ELR (cell line): ENCODE measurements around the gene NPIPA1.
"Not testable (repeated sequence)": the region's sequence is repeated elsewhere in the genome, so short reads cannot be mapped to it uniquely, and the experiment has no call there.

Experiments used
- DNase-seq: peaks from one replicate; pipeline ENCODE4 v3.0.0-alpha.2; 2015; ENCODE audit warnings: low read depth

The NPIPA1 gene

DNA sequence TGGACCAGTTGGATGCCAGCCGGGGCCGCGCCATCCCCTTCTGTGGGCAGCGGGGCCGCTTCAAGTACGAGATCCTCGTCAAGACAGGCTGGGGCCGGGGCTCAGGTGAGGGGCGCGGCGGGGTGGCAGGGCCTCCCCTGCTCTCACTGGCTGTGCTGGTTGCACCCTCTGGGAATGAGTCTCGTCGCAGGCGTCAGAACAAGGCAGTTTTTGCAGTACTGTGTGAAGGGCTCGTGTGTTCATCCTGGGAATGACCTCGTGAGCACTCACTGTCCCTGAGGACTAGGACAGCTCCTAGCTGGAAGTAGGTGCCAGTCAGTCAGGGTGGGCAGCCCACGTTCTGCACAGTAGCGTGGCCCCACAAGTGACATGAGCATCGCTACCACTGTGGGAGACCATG is 6.3 kb upstream of the NPIPA1 start:
- DNase-seq, result not testable (repeated sequence)

DNA sequence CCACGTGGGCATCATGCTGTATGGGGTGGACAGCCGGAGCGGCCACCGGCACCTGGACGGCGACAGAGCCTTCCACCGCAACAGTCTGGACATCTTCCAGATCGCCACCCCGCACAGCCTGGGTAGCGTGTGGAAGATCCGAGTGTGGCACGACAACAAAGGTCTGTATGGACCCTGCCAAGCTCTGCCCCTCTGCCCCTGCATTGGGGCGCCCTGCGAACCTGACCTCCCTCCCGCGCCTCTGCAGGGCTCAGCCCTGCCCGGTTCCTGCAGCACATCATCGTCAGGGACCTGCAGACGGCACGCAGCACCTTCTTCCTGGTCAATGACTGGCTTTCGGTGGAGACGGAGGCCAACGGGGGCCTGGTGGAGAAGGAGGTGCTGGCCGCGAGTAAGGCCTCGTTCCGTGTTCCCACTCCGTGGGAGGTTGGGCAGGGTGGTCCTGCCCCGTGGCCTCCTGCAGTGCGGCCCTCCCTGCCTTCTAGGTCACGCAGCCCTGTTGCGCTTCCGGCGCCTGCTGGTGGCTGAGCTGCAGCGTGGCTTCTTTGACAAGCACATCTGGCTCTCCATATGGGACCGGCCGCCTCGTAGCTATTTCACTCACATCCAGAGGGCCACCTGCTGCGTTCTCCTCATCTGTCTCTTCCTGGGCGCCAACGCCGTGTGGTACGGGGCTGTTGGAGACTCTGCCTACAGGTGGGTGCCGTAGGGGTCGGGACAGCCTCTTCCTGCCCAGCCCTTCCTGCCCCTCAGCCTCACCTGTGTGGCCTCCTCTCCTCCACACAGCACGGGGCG is 4.5 kb upstream of the NPIPA1 start:
- DNase-seq, result not testable (repeated sequence)

DNA sequence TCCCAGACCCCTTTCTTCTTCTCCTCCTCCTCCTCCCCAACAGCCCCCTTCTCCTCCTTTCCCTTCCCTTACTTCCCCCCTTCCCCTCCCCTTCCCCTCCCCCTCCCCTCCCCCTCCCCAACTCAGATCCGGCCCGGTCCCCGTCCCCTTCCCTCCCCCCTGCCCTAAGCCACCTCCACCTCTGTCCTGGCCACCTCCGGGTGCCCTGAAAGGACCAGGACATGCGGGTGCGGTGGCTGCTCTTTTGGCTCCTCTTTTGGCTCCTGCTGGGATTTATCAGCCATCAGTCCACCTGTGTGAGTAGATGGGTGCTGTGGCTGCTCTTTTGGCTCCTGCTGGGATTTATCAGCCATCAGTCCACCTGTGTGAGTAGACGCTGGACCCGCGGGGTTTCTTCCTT is 751 bp downstream of the NPIPA1 start:
- not testable (repeated sequence) for DNase-seq

DNA sequence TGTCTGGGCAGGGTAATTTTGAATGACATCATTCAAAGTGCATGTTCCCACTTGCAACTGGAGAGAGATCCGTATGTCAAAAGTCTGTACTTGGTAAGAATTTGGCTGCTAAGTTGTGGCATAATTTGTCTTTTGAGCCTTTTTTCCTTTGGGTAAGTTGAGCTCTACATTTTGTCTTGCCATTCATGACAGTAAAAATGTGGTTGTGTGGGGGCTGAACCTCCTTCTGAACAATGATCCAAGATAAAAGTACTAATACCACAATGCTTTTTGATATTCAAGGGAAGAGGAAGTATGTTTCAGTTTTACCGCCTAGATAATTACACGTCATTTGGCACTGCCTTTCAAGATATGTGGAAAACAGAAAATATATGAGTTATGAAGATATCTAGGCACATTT is 5.4 kb downstream of the NPIPA1 start:
- not testable (repeated sequence) for DNase-seq

DNA sequence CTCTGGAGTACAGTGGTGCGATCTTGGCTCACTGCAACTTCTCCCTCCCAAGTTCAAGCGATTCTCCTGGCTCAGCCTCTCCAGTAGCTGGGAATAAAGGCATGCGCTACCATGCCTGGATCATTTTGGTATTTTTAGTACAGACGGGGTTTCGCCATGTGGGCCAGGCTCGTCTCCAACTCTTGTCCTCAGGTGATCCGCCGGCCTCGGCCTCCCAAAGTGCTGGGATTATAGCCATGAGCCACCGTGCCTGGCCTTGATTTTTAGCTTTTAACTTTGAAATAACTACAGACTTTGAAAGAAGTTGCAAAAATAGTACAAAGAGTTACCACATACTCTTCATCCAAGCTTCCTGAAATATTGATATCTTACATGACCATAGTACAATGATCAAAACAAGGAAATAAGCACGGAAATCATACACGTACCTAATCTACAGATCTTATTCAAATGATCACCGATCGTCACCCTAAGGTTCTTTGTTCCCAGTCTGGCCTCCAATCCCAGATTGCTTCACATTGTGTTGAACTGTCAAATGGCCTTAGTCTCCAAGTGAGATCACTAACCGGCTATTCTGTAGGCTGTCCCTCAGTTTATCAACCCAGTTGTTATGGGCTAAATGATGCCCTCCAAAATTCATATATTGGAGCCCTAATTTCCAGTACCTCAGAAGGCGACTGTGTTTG is 18.4 kb downstream of the NPIPA1 start:
- DNase-seq, result no peak

DNA sequence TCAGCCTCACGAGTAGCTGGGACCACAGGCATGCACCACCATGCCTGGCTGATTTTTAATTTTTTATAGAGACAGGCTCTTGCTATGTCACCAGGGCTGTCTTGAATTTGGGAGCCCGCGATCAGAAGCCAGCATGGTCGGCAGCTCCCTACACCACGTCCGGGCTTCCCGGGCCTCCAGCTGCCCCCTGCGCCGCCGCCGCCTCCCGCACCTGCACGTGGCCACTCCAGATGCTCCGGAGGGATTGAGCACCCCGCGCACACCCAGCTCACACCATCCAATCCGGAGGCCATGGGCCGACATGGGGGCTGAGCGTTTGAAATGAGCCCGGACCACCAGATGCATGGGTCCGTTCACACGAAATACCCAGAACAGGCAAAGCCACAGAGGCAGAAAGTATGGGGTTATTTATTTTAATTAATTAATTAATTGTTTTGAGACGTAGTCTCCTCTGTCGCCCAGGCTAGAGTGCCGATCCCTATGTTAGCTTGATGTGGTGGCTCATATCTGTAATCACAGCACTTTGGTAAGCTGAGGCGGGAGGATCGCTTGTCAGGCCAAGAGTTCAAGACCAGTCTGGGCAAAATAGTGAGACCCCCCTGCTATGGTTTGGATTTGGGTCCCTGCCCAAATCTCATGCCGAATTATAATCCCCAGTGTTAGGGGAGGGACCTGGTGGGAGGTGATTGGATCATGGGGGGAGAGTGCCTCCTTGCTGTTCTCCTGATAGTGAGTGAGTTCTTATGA is 20.5 kb downstream of the NPIPA1 start:
- no peak for DNase-seq

DNA sequence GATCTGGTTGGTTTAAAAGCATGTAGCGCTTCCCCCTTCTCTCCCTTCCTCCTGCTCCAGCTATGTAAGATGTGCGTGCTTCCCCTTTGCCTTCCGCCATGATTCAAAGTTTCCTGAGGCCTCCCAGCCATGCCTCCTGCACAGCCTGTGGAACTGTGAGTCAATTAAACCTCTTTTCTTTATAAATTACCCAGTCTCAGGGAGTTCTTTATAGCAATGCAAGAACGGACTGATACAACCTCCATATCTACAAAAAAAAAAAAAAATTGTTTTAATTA is 21.0 kb downstream of the NPIPA1 start:
- DNase-seq, result no peak

DNA sequence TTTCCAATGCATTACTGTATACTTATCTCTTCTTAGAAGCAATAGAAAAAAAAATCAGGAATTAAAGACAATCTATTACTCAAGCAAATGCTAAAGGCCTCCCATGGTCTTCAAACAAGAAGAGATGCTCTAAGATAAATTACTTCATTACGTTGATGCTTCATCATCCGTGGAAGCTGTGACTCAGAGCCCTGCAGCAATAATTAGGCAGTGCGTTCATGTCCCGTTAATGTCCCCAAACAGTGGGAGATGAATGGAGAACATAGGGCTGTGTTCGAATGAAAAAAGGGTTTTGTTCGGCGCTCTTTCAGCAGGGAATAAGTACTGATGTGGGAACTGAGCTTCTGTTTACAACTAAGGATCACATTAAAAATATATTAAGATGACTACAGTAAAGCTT is 21.7 kb downstream of the NPIPA1 start:
- DNase-seq, result peak; percentile 46

DNA sequence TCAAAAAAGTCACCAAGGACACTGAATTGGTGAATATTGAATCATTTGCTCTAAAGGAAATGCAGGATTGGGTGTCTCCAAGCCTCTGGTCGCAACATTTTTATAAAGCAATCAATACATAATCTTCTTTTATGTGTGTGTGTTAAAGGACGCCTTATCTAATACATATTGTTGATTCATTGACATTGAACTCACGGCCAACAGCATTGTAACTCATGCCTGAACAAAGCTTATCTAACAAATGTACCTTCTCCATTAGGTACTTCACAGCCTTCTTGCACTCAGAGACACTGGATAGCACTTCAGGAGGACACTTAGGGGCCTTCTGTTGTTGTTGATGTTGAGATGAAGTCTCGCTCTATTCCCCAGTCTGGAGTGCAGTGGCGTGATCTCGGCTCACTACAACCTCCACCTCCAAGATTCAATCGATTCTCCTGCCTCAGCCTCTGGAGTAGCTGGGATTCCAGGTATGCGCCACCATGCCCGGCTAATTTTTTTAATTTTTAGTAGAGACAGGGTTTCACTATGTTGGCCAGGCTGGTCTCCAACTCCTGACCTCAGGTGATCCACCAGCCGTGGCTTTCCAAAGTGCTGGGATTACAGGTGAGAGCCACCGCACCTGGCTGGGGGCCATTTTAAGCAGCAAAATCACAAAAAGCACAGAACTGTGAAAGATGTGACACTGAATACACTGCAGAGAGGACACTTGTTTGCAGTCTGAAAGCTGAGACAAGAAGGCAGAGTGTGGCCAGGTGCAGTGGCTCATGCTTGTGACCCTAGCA is 24.4 kb downstream of the NPIPA1 start:
- no peak for DNase-seq

DNA sequence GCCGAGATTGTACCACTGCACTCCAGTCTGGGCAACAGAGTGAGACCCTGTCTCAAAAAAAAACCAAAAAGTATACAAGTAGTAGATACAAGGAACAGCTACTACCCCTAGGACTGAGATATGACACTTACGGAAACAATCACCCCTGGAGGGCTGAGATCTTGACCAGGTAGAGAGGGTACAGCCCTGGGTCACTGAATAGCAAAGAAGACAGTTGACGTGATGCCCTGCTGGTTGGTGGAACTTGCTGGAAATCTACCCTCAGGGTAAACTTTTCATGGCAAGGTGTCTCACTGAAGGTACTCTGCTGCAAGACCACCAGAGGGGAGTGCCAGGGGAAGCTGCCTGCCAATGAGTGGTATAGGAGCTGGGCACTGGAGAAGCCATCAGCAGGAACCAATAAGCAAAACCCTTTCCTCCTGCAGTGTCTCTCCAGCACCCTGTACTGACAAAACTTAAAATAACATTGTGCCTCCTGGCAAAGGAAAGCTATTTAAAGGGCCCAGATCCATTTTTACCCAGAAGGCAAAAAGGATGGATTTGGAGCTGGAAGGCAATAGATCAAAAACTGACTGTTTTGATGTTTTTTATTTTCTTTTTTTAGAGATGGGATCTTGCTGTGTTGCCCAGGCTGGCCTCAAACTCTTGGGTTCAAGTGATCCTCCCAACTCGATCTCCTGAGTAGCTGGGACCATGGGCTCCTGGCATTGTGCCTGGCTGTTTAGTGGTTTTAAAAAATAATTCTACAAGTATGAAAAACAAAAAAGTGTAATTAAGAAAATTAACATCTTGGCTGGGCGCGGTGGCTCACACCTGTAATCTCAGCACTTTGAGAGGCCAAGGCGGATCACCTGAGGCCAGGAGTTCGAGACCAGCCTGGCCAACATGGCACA is 26.3 kb downstream of the NPIPA1 start:
- no peak for DNase-seq

DNA sequence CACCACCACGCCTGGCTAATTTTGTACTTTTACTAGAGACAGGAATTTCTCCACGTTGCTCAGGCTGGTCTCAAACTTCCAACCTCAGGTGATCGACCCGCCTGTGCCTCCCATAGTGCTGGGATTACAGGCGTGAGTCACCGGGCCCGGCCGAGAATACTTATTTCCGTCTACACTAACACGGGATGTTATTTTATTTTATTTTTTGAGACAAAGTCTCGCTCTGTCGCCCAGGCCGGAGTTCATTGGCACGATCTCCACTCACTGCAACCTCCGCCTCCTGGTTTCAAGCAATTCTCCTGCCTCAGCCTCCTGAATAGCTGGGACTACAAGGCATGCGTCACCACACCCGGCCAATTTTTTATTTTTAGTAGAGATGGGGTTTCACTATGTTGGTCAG is 28.1 kb downstream of the NPIPA1 start:
- no peak for DNase-seq

DNA sequence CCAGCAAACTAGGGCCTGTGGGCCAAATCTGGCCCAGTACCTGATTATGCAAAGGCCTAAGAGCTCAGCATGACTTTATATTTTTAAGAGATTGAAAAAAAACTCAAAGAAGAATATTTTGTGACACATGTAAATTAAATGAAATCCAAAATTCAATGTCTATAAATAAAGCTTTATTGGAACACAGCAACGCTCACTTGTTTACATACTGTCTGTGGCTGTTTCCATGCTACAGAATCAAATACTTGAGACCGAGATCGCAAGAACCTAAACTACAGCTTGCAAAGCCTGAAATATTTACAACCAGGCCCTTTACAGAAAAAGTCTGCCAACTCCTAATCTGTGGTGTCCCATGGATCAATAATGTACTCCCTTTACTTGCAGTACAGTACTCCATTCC is 32.6 kb downstream of the NPIPA1 start:
- not testable (repeated sequence) for DNase-seq

DNA sequence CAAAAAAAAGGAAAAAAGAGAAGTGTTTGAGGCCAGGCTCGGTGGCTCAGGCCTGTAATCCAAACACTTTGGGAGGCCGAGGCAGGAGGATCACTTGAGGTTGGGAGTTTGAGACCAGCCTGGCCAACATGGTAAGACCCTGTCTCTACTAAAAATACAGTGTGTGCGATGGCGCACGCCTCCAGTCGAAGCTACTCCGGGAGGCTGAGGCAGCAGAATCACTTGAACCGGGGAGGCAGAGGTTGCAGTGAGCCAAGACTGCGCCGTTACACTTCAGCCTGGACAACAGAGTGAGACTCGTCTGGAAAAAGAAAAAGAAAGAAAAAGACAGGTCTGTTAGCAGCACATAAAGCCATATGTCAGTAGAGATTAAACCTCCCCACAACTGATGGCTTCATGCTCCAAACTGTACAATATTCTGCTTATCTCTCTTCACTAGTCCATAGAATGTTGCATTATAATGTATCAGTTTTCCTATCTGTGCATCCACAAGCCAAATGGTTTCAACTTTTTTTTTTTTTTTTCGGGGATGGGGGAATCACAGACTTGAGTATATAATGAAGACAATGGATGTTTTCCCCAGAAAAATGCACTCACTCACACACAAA is 34.5 kb downstream of the NPIPA1 start:
- not testable (repeated sequence) for DNase-seq

DNA sequence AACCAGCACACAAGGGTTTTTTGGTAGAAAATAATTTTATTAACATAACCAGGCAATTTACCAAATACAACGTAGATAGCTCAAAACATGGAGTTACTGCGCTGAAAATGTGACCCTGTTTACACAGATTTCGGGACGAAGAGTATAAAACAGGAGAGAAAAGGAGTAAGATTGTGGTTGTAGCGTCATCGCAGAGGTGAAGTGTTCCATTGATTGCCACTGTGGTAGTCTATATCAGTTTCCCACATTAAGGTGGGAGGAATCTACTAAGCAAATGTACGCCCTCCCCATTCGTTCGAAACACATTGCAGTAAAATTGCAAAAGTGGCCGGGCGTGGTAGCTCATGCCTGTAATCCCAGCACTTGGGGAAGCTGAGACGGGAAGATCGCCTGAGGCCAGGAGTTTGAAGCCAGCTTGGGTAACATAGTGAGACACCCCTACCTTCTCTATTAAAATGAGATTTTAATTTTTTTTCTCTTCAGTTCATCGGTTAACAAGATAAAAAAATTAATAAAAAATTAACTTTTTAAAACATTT is 36.6 kb downstream of the NPIPA1 start:
- not testable (repeated sequence) for DNase-seq

DNA sequence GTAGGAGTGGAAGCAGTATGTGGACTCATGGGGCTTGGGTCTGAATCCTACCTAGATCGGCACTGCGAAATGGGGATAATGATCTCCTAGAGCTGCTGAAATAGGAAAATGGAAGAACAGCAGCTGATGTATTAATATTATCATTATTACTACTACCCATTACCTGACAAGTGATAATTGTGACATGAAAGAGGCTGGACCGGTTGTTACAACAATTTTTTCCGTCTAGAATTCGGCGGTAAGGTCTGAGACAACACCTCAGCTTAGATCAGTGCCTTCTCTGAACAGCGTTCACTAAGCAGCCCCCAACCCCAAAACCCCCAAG is 37.0 kb downstream of the NPIPA1 start:
- DNase-seq, result peak; percentile 69

DNA sequence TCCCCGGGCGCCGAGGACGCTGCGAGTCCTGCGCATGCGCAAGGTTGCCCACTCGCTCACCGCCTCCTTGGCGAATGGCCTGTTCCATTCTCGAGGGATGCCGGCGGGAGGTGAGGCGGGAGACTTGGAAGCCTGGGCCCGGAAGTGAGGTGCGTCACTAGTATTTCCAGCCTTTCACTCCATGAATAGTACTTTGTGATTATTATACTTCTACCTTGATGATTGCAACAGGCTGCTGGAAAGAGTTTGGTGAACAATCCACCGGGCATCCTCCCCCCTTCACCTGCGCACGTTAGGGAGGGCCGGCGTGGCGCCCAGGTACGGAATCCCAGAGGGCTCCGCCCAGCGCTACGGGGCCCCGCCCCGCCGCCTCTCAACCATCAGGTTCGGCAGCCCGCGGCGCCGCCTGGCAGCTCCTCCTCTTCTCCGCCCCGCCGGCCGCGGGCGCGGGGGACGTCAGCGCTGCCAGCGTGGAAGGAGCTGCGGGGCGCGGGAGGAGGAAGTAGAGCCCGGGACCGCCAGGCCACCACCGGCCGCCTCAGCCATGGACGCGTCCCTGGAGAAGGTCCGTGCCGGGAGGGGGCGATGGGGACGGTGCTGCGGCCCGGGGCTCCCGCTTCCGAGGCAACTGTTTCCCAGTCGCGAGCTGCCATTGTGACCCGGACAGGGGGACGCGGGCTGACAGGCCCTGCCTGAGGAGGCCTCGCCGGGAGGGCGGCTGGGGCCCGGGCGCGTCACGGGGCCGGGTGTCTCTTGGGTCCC is 37.6 kb downstream of the NPIPA1 start, which contains the start of gene PDXDC1:
Gene PDXDC1, plus strand, starts transcription at position 371 of the 762 bp plus-strand sequence. Its CDS starts 174 bp downstream, at position 545.
- peak; percentile 92 for DNase-seq

DNA sequence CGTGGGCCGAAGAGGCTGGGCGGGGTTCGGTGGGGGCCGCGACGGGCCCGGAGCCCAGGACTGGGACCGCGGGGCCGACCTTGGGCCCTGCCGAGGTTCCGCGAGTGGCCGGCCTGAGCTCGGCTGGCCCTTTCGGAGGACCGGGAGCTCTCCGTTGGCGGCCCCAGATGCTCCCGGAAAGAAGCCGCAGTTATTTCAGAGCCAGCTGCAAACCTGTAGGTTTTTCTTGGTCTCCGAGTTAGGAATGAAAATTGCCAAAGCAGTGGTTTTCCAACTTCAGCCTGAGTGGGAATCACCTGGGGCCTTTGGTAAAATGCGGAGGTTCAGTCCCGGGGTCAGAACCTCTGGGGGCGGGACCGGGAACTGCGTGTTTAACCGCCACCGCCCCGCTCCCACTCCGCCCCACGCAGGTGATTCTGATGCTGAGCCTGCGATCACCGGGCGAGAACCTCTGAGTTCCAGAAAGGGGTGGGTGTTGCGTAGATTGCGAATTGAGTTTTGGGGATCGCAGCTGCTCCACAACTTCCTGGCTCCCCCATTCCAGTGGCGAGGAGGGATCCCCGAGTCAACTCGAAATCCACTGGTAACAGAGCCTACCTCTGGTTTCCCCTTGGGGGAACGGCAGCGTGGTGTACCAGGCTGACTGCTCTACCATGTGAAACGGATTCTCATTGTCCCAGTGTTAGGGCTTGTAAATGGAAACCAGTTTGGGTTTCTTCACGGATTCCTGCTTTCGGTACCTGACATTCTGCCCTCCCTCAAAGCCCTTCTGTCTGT is 38.4 kb downstream of the NPIPA1 start:
- DNase-seq, result peak; percentile 38

DNA sequence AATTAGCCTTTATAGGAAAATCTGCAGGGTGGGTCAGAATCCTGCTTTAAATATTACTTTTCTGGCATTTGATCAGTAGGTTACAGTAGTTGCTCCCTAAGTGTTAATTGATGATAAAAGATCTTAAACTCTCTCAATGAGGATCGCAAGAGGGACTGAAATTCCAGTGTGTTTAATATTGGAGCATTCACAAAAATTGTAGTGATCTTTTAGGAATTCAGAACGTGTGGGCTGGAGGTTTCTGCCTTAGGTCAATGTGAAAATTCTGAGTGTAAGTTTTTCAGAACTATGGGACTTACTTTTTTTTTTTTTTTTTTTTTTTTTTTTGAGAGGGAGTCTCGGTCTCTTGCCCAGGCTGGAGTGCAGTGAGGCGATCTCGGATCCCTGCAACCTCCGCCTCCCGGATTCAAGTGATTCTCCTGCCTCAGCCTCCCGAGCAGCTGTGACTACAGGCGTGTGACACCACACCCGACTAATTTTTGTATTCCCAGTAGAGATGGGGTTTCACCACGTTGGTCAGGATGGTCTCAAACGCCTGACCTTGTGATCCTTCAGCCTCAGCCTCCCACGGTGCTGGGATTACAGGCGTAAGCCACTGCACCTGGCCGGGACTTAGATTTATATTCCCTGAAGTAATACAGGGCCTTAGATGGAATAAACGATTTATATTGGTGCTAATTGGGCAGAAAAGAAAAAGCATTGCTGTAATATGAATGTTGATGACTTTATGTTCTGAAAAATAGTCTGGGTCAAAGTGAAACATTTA is 39.9 kb downstream of the NPIPA1 start:
- not testable (repeated sequence) for DNase-seq
